Lower leg skin (tissue), 3 donors: ENCODE results near the gene POU6F2.

ENCODE experiments used
- CTCF ChIP-seq, 3 donors: fragments of 450-650 bp; IDR thresholded peaks; one replicate each; pipeline ENCODE4 v1.5.1; 2016; ENCODE audit warnings: antibody characterized with exemption in 3 of 3, mild to moderate bottlenecking in 3 of 3, moderate library complexity in 2 of 3
- POLR2A ChIP-seq, 2 donors: fragments of 450-650 bp; IDR thresholded peaks; one replicate each; pipeline ENCODE4 v1.6.1; 2016 to 2017; ENCODE audit warnings: antibody characterized with exemption in 2 of 2, mild to moderate bottlenecking in 1 of 2, moderate library complexity in 1 of 2

- TF ChIP-seq CTCF (IDR thresholded peaks at IDR 0.05) (no peak), POLR2A (IDR thresholded peaks at IDR 0.05) (no peak)
Measured at GRCh38 chr7:39153113-39153512, 175.4 kb downstream of the POU6F2 start.
